H1 (cell line): ENCODE results near the gene PALD1. TPM values are rescaled to one million over a fixed set of nuclear protein-coding genes. Genes with fewer than 3 reads are reported as not detected.

Experiments used
- CTCF ChIA-PET: fragments of 300-600 bp; sonication (Branson Sonifier 250); formaldehyde crosslinking; loops from one replicate; lab custom pipeline; 2021; ENCODE audit not compliant: partially characterized antibody; lab: Charles Lee
- POLR2A ChIA-PET: fragments of 300-600 bp; sonication (Branson Sonifier 250); formaldehyde crosslinking; loops from one replicate; lab custom pipeline; 2021; ENCODE audit warnings: inconsistent platforms; ENCODE audit not compliant: partially characterized antibody; lab: Charles Lee
- DNase-seq, 2 experiments: peaks; one replicate each; pipeline versions ENCODE4 v3.0.0 to v3.0.0-alpha.2; 2010 to 2022; ENCODE audit warnings: low spot score in 2 of 2, low read depth in 1 of 2, mixed read lengths in 1 of 2
- FAIRE-seq: peaks from 2 replicates; lab custom pipeline; 2011; peaks lifted over from hg19 to GRCh38; lab: Jason Lieb, UNC
- H2AFZ ChIP-seq: 2 replicates; pipeline ENCODE4 v1.8.1; 2012; ENCODE audit warnings: low read length, inconsistent platforms
- H2AK5ac ChIP-seq: 2 replicates; pipeline ENCODE4 v1.6.1; 2013; ENCODE audit warnings: low read depth, low read length
- H2BK120ac ChIP-seq: replicated peaks from 2 replicates; pipeline ENCODE3; 2013; ENCODE audit warnings: low read depth, low read length, inconsistent platforms
- H2BK12ac ChIP-seq: 2 replicates; pipeline ENCODE4 v1.6.1; 2013; ENCODE audit warnings: low read depth, low read length
- H2BK15ac ChIP-seq: 2 replicates; pipeline ENCODE4 v1.6.1; 2013; ENCODE audit warnings: low read length
- H2BK20ac ChIP-seq: 2 replicates; pipeline ENCODE4 v1.6.1; 2013; ENCODE audit warnings: low read length
- H2BK5ac ChIP-seq: 2 replicates; pipeline ENCODE4 v1.6.1; 2013; ENCODE audit warnings: low read depth, low read length
- H3K14ac ChIP-seq: 2 replicates; pipeline ENCODE4 v1.6.1; 2013; ENCODE audit warnings: inconsistent platforms; ENCODE audit not compliant: insufficient read length
- H3K18ac ChIP-seq: 2 replicates; pipeline ENCODE4 v1.6.1; 2013; ENCODE audit warnings: low read length; ENCODE audit errors: extremely low read depth
- H3K23ac ChIP-seq: 2 replicates; pipeline ENCODE4 v1.6.1; 2013; ENCODE audit warnings: inconsistent platforms; ENCODE audit not compliant: insufficient read length
- H3K23me2 ChIP-seq: 2 replicates; pipeline ENCODE4 v1.6.1; 2013; ENCODE audit warnings: low read depth, low read length
- H3K27ac ChIP-seq: 2 replicates; pipeline ENCODE4 v1.6.1; 2011; ENCODE audit warnings: low read depth, low read length, inconsistent platforms
- H3K27me3 ChIP-seq, 4 experiments: replicated peaks in 1 of 4; 1 replicate in 1 of 4; 2 replicates in 3 of 4; pipeline versions ENCODE4 v1.6.1 to v1.8.1; 2011 to 2013; ENCODE audit warnings: low read length in 3 of 4, mild to moderate bottlenecking in 3 of 4, inconsistent platforms in 2 of 4, mixed read lengths in 2 of 4, moderate library complexity in 1 of 4; ENCODE audit not compliant: control insufficient read depth in 3 of 4, insufficient read depth in 3 of 4; ENCODE audit errors: extremely low read depth in 1 of 4
- H3K36me3 ChIP-seq, 4 experiments: 2 replicates each; pipeline versions ENCODE4 v1.6.1 to v1.8.1; 2011 to 2013; ENCODE audit warnings: mild to moderate bottlenecking in 4 of 4, low read length in 3 of 4, moderate library complexity in 2 of 4, control low read depth in 1 of 4, inconsistent platforms in 1 of 4; ENCODE audit not compliant: insufficient read depth in 4 of 4, control insufficient read depth in 2 of 4
- H3K4ac ChIP-seq: replicated peaks from 2 replicates; pipeline ENCODE3; 2013; ENCODE audit warnings: low read length, low read depth, mixed read lengths, inconsistent platforms; ENCODE audit not compliant: insufficient read length
- H3K4me1 ChIP-seq, 4 experiments: replicated peaks in 1 of 4; 1 replicate in 1 of 4; 2 replicates in 3 of 4; pipeline versions ENCODE4 v1.6.1 to v1.8.1; 2011 to 2013; ENCODE audit warnings: low read length in 3 of 4, inconsistent platforms in 2 of 4, mixed read lengths in 1 of 4; ENCODE audit not compliant: insufficient read depth in 4 of 4, control insufficient read depth in 3 of 4
- H3K4me2 ChIP-seq, 2 experiments: 2 replicates each; pipeline versions ENCODE4 v1.6.1 to v1.8.1; 2011 to 2013; ENCODE audit warnings: low read depth in 2 of 2, low read length in 2 of 2, control low read depth in 1 of 2, inconsistent platforms in 1 of 2, mild to moderate bottlenecking in 1 of 2; ENCODE audit not compliant: insufficient read depth in 1 of 2
- H3K4me3 ChIP-seq, 4 experiments: fragments of 200-600, 300-600 bp in 1 of 4; sonication (generic), shearing (Covaris generic), sonication (Bioruptor Twin) in 1 of 4; 2 replicates each; pipeline versions ENCODE4 v1.5.1 to v1.8.1; 2011 to 2016; ENCODE audit warnings: low read length in 4 of 4, low read depth in 3 of 4, control low read depth in 2 of 4, inconsistent platforms in 2 of 4, mild to moderate bottlenecking in 2 of 4, mixed read lengths in 1 of 4, moderate library complexity in 1 of 4; ENCODE audit not compliant: insufficient read depth in 2 of 4; ENCODE audit errors: extremely low read depth in 1 of 4
- H3K56ac ChIP-seq: replicated peaks from 2 replicates; pipeline ENCODE3; 2013; ENCODE audit warnings: low read depth, mild to moderate bottlenecking, mixed read lengths, low read length, inconsistent platforms; ENCODE audit not compliant: insufficient read length
- H3K79me1 ChIP-seq: 2 replicates; pipeline ENCODE4 v1.6.1; 2013; ENCODE audit warnings: low read depth, low read length, control low read depth
- H3K79me2 ChIP-seq, 2 experiments: 2 replicates each; pipeline versions ENCODE4 v1.6.1 to v1.8.1; 2012 to 2013; ENCODE audit warnings: low read length in 2 of 2, mild to moderate bottlenecking in 2 of 2, inconsistent platforms in 1 of 2; ENCODE audit not compliant: insufficient read depth in 2 of 2, control insufficient read depth in 1 of 2
- H3K9ac ChIP-seq, 4 experiments: replicated peaks in 1 of 4; 1 replicate in 1 of 4; 2 replicates in 3 of 4; pipeline versions ENCODE4 v1.6.1 to v1.8.1; 2011 to 2013; ENCODE audit warnings: low read depth in 3 of 4, low read length in 3 of 4, control low read depth in 2 of 4, mild to moderate bottlenecking in 2 of 4, moderate library complexity in 2 of 4, inconsistent platforms in 1 of 4; ENCODE audit errors: extremely low read depth in 1 of 4
- H3K9me3 ChIP-seq, 2 experiments: 2 replicates each; pipeline versions ENCODE4 v1.6.1 to v1.8.1; 2012 to 2013; ENCODE audit warnings: mild to moderate bottlenecking in 2 of 2, moderate library complexity in 2 of 2, control low read depth in 1 of 2, inconsistent platforms in 1 of 2, low read depth in 1 of 2, low read length in 1 of 2, mixed read lengths in 1 of 2; ENCODE audit not compliant: insufficient read depth in 2 of 2
- H4K20me1 ChIP-seq, 2 experiments: replicated peaks in 1 of 2; 2 replicates each; pipeline versions ENCODE3 to v1.8.1; 2011 to 2013; ENCODE audit warnings: inconsistent platforms in 2 of 2, low read length in 2 of 2, mild to moderate bottlenecking in 1 of 2; ENCODE audit not compliant: insufficient read depth in 2 of 2, control insufficient read depth in 1 of 2
- H4K5ac ChIP-seq: 2 replicates; pipeline ENCODE4 v1.6.1; 2013; ENCODE audit warnings: low read length, low read depth, mixed read lengths, inconsistent platforms; ENCODE audit not compliant: insufficient read length
- H4K8ac ChIP-seq: 2 replicates; pipeline ENCODE4 v1.8.0; 2013; ENCODE audit warnings: mild to moderate bottlenecking, moderate library complexity, low read length, inconsistent platforms; ENCODE audit not compliant: insufficient read depth; ENCODE audit errors: extremely low read depth
- H4K91ac ChIP-seq: replicated peaks from 2 replicates; pipeline ENCODE3; 2013; ENCODE audit warnings: low read length, mixed read lengths, inconsistent platforms; ENCODE audit not compliant: insufficient read length
- BACH1 ChIP-seq: IDR thresholded peaks from 2 replicates; pipeline ENCODE4 v1.6.1; 2012; ENCODE audit warnings: low read length, improper control_type of control experiment
- CREB1 ChIP-seq: IDR thresholded peaks from 2 replicates; pipeline ENCODE4 v1.6.1; 2012; ENCODE audit warnings: inconsistent platforms
- CTBP2 ChIP-seq: IDR thresholded peaks from 2 replicates; pipeline ENCODE4 v1.7.0; 2011; ENCODE audit warnings: borderline replicate concordance, mild to moderate bottlenecking, moderate library complexity, mixed read lengths, low read length; ENCODE audit not compliant: insufficient read depth, insufficient read length
- FOSL1 ChIP-seq: IDR thresholded peaks from 2 replicates; pipeline ENCODE4 v1.6.1; 2011; ENCODE audit warnings: mild to moderate bottlenecking, low read depth, low read length, moderate library complexity; ENCODE audit not compliant: insufficient read depth
- NANOG ChIP-seq: IDR thresholded peaks from 2 replicates; pipeline ENCODE4 v1.6.1; 2011; ENCODE audit warnings: low read length, low read depth, mild to moderate bottlenecking, inconsistent platforms; ENCODE audit not compliant: insufficient read depth, poor library complexity, severe bottlenecking
- PHF8 ChIP-seq: fragments of 200-600 bp; sonication (generic); conservative IDR thresholded peaks from 2 replicates; pipeline ENCODE4 v1.7.1; 2012; ENCODE audit warnings: low read depth, mild to moderate bottlenecking, inconsistent platforms, low read length, moderate library complexity
- SIRT6 ChIP-seq: IDR thresholded peaks from one replicate; pipeline ENCODE4 v1.7.1; 2012; ENCODE audit warnings: low read length, inconsistent platforms
- SP2 ChIP-seq: IDR thresholded peaks from 2 replicates; pipeline ENCODE4 v1.6.1; 2012; ENCODE audit warnings: mild to moderate bottlenecking, low read length, inconsistent platforms
- SP4 ChIP-seq: IDR thresholded peaks from 2 replicates; pipeline ENCODE4 v1.6.1; 2012; ENCODE audit warnings: low read length, inconsistent platforms
- WGBS, 2 experiments: shearing (Covaris generic) in 1 of 2; methylation state at CpG; one replicate each; pipeline versions ENCODE4 v1.1.6 to v1.1.7; 2013 to 2015; ENCODE audit warnings: low lambda C conversion rate in 2 of 2, mixed read lengths in 2 of 2, inconsistent platforms in 1 of 2, low coverage in 1 of 2, missing lambda C conversion rate in 1 of 2; ENCODE audit not compliant: insufficient replicate concordance in 2 of 2, insufficient coverage in 1 of 2, insufficient read length in 1 of 2; ENCODE audit errors: extremely low coverage in 1 of 2, missing lambda C conversion rate in 1 of 2; 5-methylcytosine and 5-hydroxymethylcytosine counted together
- polyA plus RNA-seq, 7 experiments: library from polyadenylated mRNA; depleted of rRNA in 3 of 7; stranded (reverse) in 5 of 7; unstranded in 2 of 7; fragments of >200 nt in 5 of 7; fragments of 200-250 nt in 2 of 7; gene quantifications; 1 replicate in 5 of 7; 2 replicates in 1 of 7; 4 replicates in 1 of 7; pipeline versions ENCODE4 v1.2.1 to v1.2.3, GENCODE V29; 2011 to 2013; ENCODE audit warnings: missing spikeins in 2 of 7, mixed read lengths in 2 of 7
- total RNA-seq: library from RNA; stranded (reverse); fragmentation: NEBNext Ultra II Directional; extraction: Animal tissue kit (Norgen Biotek cat#: 25700); gene quantifications from 2 replicates; pipeline ENCODE4 v1.2.1, GENCODE V29; 2021
- TF ChIP-seq, protein P1 (sequence below): IDR thresholded peaks from 2 replicates; pipeline ENCODE4 v1.6.1; 2011; ENCODE audit warnings: low read depth, mild to moderate bottlenecking, low read length; ENCODE audit not compliant: insufficient read depth

PALD1 gene
- total and polyA plus RNA-seq, 2 of the 8 experiments (the other 6 are each of a cell fraction or from before 2014, with no cell fraction given), result 13.3 to 32.8 TPM

DNA sequence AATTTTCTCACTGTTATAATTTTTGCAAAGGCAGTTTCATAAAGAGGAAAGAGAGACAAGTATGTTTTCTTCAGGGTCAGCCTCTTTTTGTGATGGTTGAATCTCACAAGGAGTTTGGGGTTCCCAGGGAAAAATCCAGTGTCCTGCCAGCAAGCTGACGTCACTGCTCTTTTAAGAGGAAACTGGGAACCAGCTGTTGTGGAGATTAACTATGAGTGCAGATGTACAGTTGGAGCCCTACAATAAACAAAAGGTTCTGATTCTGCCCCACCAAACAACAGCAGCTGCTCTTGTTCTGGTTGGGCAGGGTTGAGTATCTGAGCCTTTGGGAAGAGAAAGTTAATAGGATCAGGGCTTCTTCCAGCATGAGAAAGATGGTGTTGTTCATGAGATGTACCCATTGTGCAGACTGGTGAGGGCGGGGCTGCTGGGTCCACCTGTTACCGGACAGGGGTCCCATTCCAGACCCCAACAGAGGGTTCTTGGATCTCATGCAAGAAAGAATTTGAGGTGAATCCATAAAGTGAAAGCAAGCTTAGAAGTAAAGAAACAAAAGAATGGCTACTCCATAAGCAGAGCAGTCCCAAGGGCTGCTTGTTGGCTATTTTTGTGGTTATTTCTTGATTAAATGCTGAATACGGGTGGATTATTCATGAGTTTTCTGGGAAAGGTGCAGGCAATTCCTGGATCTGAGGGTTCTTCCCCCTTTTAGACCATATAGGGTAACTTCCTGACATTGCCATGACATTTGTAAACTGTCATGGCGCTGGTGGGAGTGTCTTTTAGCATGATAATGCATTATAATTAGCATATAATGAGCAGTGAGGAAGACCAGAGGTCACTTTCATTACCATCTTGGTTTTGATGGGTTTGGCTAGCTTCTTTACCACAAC lies 111.4 kb downstream of the PALD1 start:
- Histone ChIP-seq H3K27ac (no peak overlapping the region), H2BK15ac (no peak overlapping the region), H4K8ac (no peak overlapping the region), H3K4me2 (no peak overlapping the region), H3K14ac (no peak overlapping the region), H3K4ac (no peak overlapping the region), H3K9ac (no peak overlapping the region), H3K4me3 (no peak overlapping the region), H3K27me3 (peaks cover 0 to 2% (median 0%) of the 10 kb centered on the region in 4 experiments; a peak in 1 of 7 replicates), H2BK120ac (no peak overlapping the region), H3K9me3 (no peaks in the 10 kb centered on the region), H4K5ac (no peak overlapping the region), H3K4me1 (peaks cover 0 to 8% (median 2%) of the 10 kb centered on the region in 4 experiments; a peak in 5 of 7 replicates), H4K91ac (no peak overlapping the region), H3K79me1 (no peaks in the 10 kb centered on the region), H2BK12ac (no peak overlapping the region), H3K36me3 (no peaks in the 10 kb centered on the region), H2AK5ac (no peak overlapping the region), H2AFZ (no peak overlapping the region), H3K18ac (no peak overlapping the region), H2BK20ac (no peak overlapping the region), H3K79me2 (no peaks in the 10 kb centered on the region), H4K20me1 (no peaks in the 10 kb centered on the region), H2BK5ac (no peak overlapping the region), H3K56ac (no peak overlapping the region), H3K23ac (no peak overlapping the region), H3K23me2 (no peaks in the 10 kb centered on the region)
- CTCF ChIA-PET, result interaction anchor here (0.9 to 1.4 kb wide), 2 partner anchors 31 to 40 kb away, joined by 4 to 5 read pairs; no protein-coding TSS in a partner anchor
- DNase-seq (peak in 1 of 2 experiments; percentile 22), FAIRE-seq (no peak)
- POLR2A ChIA-PET, result interaction anchor here (2.2 kb wide), 1 partner anchor 13 kb away, joined by 4 read pairs; the partner anchor contains the start of gene PRF1
- TF ChIP-seq, protein P1, sequence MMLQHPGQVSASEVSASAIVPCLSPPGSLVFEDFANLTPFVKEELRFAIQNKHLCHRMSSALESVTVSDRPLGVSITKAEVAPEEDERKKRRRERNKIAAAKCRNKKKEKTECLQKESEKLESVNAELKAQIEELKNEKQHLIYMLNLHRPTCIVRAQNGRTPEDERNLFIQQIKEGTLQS, result no peak
- TF ChIP-seq PHF8 (no peak), FOSL1 (no peak), SP4 (no peak), BACH1 (no peak), CREB1 (no peak), SIRT6 (no peak), SP2 (no peak), CTBP2 (no peak), NANOG (no peak)
- WGBS, 2 experiments, result 89% methylated on average over 5 of the region's 5 CpGs; no CpG with 5 or more reads in 1 of the 2 experiments
